Measurements from ENCODE around the gene C1orf105. TPM values are rescaled to one million over a fixed set of nuclear protein-coding genes. Genes with fewer than 3 reads are reported as not detected.

The C1orf105 gene
- total RNA-seq, 4 donors from 2014 or later = not detected

GRCh38 chr1:172405912-172406311 lies 14.6 kb upstream of the C1orf105 start:
- TF ChIP-seq POLR2A (IDR thresholded peaks at IDR 0.05) (no peak), POLR2AphosphoS5 (IDR thresholded peaks at IDR 0.05) (no peak), EP300 (IDR thresholded peaks at IDR 0.05; ENCODE audit: low read depth) (no peak), CTCF (IDR thresholded peaks at IDR 0.05) (no peak)
- no peaks in the 10 kb centered on the region for H3K27me3 ChIP-seq
- no peaks in the 10 kb centered on the region for H3K36me3 ChIP-seq
- no peak for DNase-seq
- intact Hi-C loops (cut with DNase I; ENCODE audit: low total_unique reads) = no loop called here
- no peaks in the 10 kb centered on the region for H3K9me3 ChIP-seq
- H3K4me1 ChIP-seq = no peaks in the 10 kb centered on the region
- H3K4me3 ChIP-seq = no peak overlapping the region
- H3K27ac ChIP-seq = no peak overlapping the region
- in situ Hi-C loops (cut with MboI; ENCODE audit: low pct_ligation_motif_present in 1 of 4, low pct_unique_long_range_greater_than_20kb in 1 of 4, low sequenced_read_pairs in 3 of 4) = loop anchor here in 2 of 4 donors (25.0 kb wide), 3 partner anchors 319 to 594 kb away; no protein-coding TSS in a partner anchor

- in situ Hi-C loops (cut with MboI; ENCODE audit: low pct_ligation_motif_present in 1 of 4, low pct_unique_long_range_greater_than_20kb in 1 of 4, low sequenced_read_pairs in 3 of 4) = loop anchor here in 2 of 4 donors (25.0 kb wide), 3 partner anchors 320 to 595 kb away; no protein-coding TSS in a partner anchor
- TF ChIP-seq EP300 (IDR thresholded peaks at IDR 0.05; ENCODE audit: low read depth) = no peak
- TF ChIP-seq POLR2A (IDR thresholded peaks at IDR 0.05) = no peak
- no peak for TF ChIP-seq CTCF (IDR thresholded peaks at IDR 0.05)
- TF ChIP-seq POLR2AphosphoS5 (IDR thresholded peaks at IDR 0.05) = no peak
- 75 to 92% methylated on average over 1 of the region's 1 CpG for WGBS, 2 donors (ENCODE audit: low coverage in 1 of 2)
These were observed 13.5 kb upstream of the C1orf105 start for GRCh38 chr1:172406968-172407367.

GRCh38 chr1:172408958-172409357 lies 11.5 kb upstream of the C1orf105 start:
- H3K9me3 ChIP-seq = no peaks in the 10 kb centered on the region
- no peak for TF ChIP-seq EP300 (IDR thresholded peaks at IDR 0.05; ENCODE audit: low read depth)
- no peak for TF ChIP-seq POLR2A (IDR thresholded peaks at IDR 0.05)
- no peak for TF ChIP-seq POLR2AphosphoS5 (IDR thresholded peaks at IDR 0.05)
- TF ChIP-seq CTCF (IDR thresholded peaks at IDR 0.05) = no peak
- H3K4me3 ChIP-seq = no peak overlapping the region
- H3K27me3 ChIP-seq = no peaks in the 10 kb centered on the region
- no peak for DNase-seq
- intact Hi-C loops (cut with DNase I; ENCODE audit: low total_unique reads) = no loop called here
- WGBS, 2 donors (ENCODE audit: low coverage in 1 of 2) = 40 to 91% methylated on average over 1 of the region's 1 CpG
- H3K36me3 ChIP-seq = no peaks in the 10 kb centered on the region
- no peak overlapping the region for H3K27ac ChIP-seq
- in situ Hi-C loops (cut with MboI; ENCODE audit: low pct_ligation_motif_present in 1 of 4, low pct_unique_long_range_greater_than_20kb in 1 of 4, low sequenced_read_pairs in 3 of 4) = loop anchor here in 2 of 4 donors (25.0 kb wide), 3 partner anchors 322 to 597 kb away; no protein-coding TSS in a partner anchor
- no peaks in the 10 kb centered on the region for H3K4me1 ChIP-seq

More at GRCh38 chr1:172406968-172407367, 13.5 kb upstream of the C1orf105 start:
- no peaks in the 10 kb centered on the region for H3K9me3 ChIP-seq
- no peaks in the 10 kb centered on the region for H3K27me3 ChIP-seq
- no peak overlapping the region for H3K4me3 ChIP-seq
- H3K27ac ChIP-seq = no peak overlapping the region
- no peaks in the 10 kb centered on the region for H3K36me3 ChIP-seq
- DNase-seq = no peak
- intact Hi-C loops (cut with DNase I; ENCODE audit: low total_unique reads) = no loop called here
- no peaks in the 10 kb centered on the region for H3K4me1 ChIP-seq

GRCh38 chr1:172410027-172410426 lies 10.5 kb upstream of the C1orf105 start:
- Histone ChIP-seq H3K4me1 (no peaks in the 10 kb centered on the region), H3K4me3 (no peak overlapping the region), H3K9me3 (no peaks in the 10 kb centered on the region), H3K36me3 (no peaks in the 10 kb centered on the region), H3K27me3 (no peaks in the 10 kb centered on the region), H3K27ac (no peak overlapping the region)
- in situ Hi-C loops (cut with MboI; ENCODE audit: low pct_ligation_motif_present in 1 of 4, low pct_unique_long_range_greater_than_20kb in 1 of 4, low sequenced_read_pairs in 3 of 4) = loop anchor here in 2 of 4 donors (25.0 kb wide), 3 partner anchors 323 to 598 kb away; no protein-coding TSS in a partner anchor
- intact Hi-C loops (cut with DNase I; ENCODE audit: low total_unique reads) = no loop called here
- no peak for TF ChIP-seq POLR2AphosphoS5 (IDR thresholded peaks at IDR 0.05)
- no peak for TF ChIP-seq CTCF (IDR thresholded peaks at IDR 0.05)
- TF ChIP-seq EP300 (IDR thresholded peaks at IDR 0.05; ENCODE audit: low read depth) = no peak
- TF ChIP-seq POLR2A (IDR thresholded peaks at IDR 0.05) = no peak
- WGBS, 2 donors (ENCODE audit: low coverage in 1 of 2) = 97 to 100% methylated on average over 1 of the region's 1 CpG
- DNase-seq = no peak

Measured in transverse colon (tissue), 4 donors.